GM21786 (cell line): ENCODE data around the gene NBAS.

Source experiments
- ATAC-seq: cut with Tn5 transposase; IDR thresholded peaks from one replicate; pipeline ENCODE4 v1.9.1; 2021; ENCODE audit not compliant: unreplicated experiment

NBAS gene

GRCh38 chr2:15181092-15181745 lies 379.9 kb downstream of the NBAS start:
- no peak for ATAC-seq

- ATAC-seq = no peak
These were observed 380.8 kb downstream of the NBAS start for GRCh38 chr2:15180379-15180778.

GRCh38 chr2:15178946-15179345 lies 382.2 kb downstream of the NBAS start:
- no peak for ATAC-seq

- peak; percentile 97 for ATAC-seq
These were observed 384.0 kb downstream of the NBAS start for GRCh38 chr2:15177103-15177502.

GRCh38 chr2:15176604-15177003 lies 384.5 kb downstream of the NBAS start:
- ATAC-seq = no peak

GRCh38 chr2:15174567-15174966 lies 386.6 kb downstream of the NBAS start:
- ATAC-seq = no peak

GRCh38 chr2:15173501-15173900 lies 387.6 kb downstream of the NBAS start:
- ATAC-seq = no peak

GRCh38 chr2:15172825-15173224 lies 388.3 kb downstream of the NBAS start:
- ATAC-seq = no peak

- no peak for ATAC-seq
These were observed 390.9 kb downstream of the NBAS start for GRCh38 chr2:15170070-15170775.

- no peak for ATAC-seq
These were observed 391.6 kb downstream of the NBAS start for GRCh38 chr2:15169326-15170069.

GRCh38 chr2:15168116-15168515 lies 393.0 kb downstream of the NBAS start:
- ATAC-seq = no peak

GRCh38 chr2:15166878-15167277 lies 394.3 kb downstream of the NBAS start:
- ATAC-seq = no peak

- ATAC-seq = no peak
These were observed 397.8 kb downstream of the NBAS start for GRCh38 chr2:15163326-15163725.

GRCh38 chr2:15162620-15163019 lies 398.5 kb downstream of the NBAS start:
- ATAC-seq = no peak

GRCh38 chr2:15160201-15160991 lies 400.7 kb downstream of the NBAS start:
- no peak for ATAC-seq

- ATAC-seq = no peak
These were observed 401.4 kb downstream of the NBAS start for GRCh38 chr2:15159751-15160177.

GRCh38 chr2:15159206-15159605 lies 401.9 kb downstream of the NBAS start:
- ATAC-seq = no peak

- no peak for ATAC-seq
These were observed 402.6 kb downstream of the NBAS start for GRCh38 chr2:15158532-15158931.

- no peak for ATAC-seq
These were observed 403.0 kb downstream of the NBAS start for GRCh38 chr2:15158100-15158499.

- no peak for ATAC-seq
These were observed 405.1 kb downstream of the NBAS start for GRCh38 chr2:15155959-15156574.

- no peak for ATAC-seq
These were observed 406.8 kb downstream of the NBAS start for GRCh38 chr2:15154297-15154696.
